Epithelial cell of proximal tubule (primary cell): ENCODE results near the gene AUTS2. TPM values are rescaled to one million over a fixed set of nuclear protein-coding genes. Genes with fewer than 3 reads are reported as not detected.
A peak's percentile ranks its signal among the peaks of the same experiment; 100 is the strongest.

Experiments used
- DNase-seq: peaks from one replicate; pipeline ENCODE4 v3.0.0-alpha.2; 2011; ENCODE audit warnings: low read depth
- H3K4me3 ChIP-seq: 2 replicates; pipeline ENCODE4 v1.5.1; 2011; ENCODE audit warnings: low read depth, mild to moderate bottlenecking, low read length
- CTCF ChIP-seq: conservative IDR thresholded peaks from 2 replicates; pipeline ENCODE4 v1.5.1; 2012; ENCODE audit warnings: low read depth, mild to moderate bottlenecking, low read length
- total RNA-seq: library from RNA; depleted of rRNA; stranded (reverse); fragments of >200 nt; gene quantifications from 2 replicates; pipeline ENCODE4 v1.2.3, GENCODE V29; 2015

Gene AUTS2
- total RNA-seq, 1 donor from 2014 or later: 10.0 TPM

GRCh38 chr7:70377957-70378356 is 779.7 kb downstream of the AUTS2 start:
- no peak for TF ChIP-seq CTCF
- H3K4me3 ChIP-seq: no peak overlapping the region
- DNase-seq: no peak

- no peak for TF ChIP-seq CTCF
- no peak for DNase-seq
- no peak overlapping the region for H3K4me3 ChIP-seq
Observed at GRCh38 chr7:70379210-70379609, 780.9 kb downstream of the AUTS2 start.

GRCh38 chr7:70380421-70381015 is 782.2 kb downstream of the AUTS2 start:
- no peak for TF ChIP-seq CTCF
- no peak for DNase-seq
- no peak overlapping the region for H3K4me3 ChIP-seq

- DNase-seq: no peak
- no peak overlapping the region for H3K4me3 ChIP-seq
- TF ChIP-seq CTCF: no peak
Observed at GRCh38 chr7:70383066-70383782, 784.9 kb downstream of the AUTS2 start.

GRCh38 chr7:70384024-70384423 is 785.7 kb downstream of the AUTS2 start:
- no peak for TF ChIP-seq CTCF
- no peak for DNase-seq
- no peak overlapping the region for H3K4me3 ChIP-seq

- peak; percentile 91 for DNase-seq
- H3K4me3 ChIP-seq: no peak overlapping the region
- TF ChIP-seq CTCF: no peak
Observed at GRCh38 chr7:70384891-70385290, 786.6 kb downstream of the AUTS2 start.

- no peak overlapping the region for H3K4me3 ChIP-seq
- TF ChIP-seq CTCF: no peak
- no peak for DNase-seq
Observed at GRCh38 chr7:70387217-70387616, 788.9 kb downstream of the AUTS2 start.
